D721Med (cell line): Measurements from ENCODE around the gene SSBP1.
"Not testable (repeated sequence)": the region's sequence is repeated elsewhere in the genome, so short reads cannot be mapped to it uniquely, and the experiment has no call there.

Source experiments
- DNase-seq: peaks from one replicate; pipeline ENCODE4 v3.0.0; 2011; ENCODE audit warnings: low spot score; ENCODE audit not compliant: insufficient read length
- FAIRE-seq: peaks from 2 replicates; lab custom pipeline; 2011; peaks lifted over from hg19 to GRCh38; lab: Jason Lieb, UNC
- TF ChIP-seq, protein P1 (sequence below): IDR thresholded peaks from 2 replicates; pipeline ENCODE4 v1.5.1; 2012; ENCODE audit warnings: mild to moderate bottlenecking, control low read depth; ENCODE audit not compliant: insufficient read depth; ENCODE audit errors: missing control alignments

Gene SSBP1, protein sequence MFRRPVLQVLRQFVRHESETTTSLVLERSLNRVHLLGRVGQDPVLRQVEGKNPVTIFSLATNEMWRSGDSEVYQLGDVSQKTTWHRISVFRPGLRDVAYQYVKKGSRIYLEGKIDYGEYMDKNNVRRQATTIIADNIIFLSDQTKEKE

DNA sequence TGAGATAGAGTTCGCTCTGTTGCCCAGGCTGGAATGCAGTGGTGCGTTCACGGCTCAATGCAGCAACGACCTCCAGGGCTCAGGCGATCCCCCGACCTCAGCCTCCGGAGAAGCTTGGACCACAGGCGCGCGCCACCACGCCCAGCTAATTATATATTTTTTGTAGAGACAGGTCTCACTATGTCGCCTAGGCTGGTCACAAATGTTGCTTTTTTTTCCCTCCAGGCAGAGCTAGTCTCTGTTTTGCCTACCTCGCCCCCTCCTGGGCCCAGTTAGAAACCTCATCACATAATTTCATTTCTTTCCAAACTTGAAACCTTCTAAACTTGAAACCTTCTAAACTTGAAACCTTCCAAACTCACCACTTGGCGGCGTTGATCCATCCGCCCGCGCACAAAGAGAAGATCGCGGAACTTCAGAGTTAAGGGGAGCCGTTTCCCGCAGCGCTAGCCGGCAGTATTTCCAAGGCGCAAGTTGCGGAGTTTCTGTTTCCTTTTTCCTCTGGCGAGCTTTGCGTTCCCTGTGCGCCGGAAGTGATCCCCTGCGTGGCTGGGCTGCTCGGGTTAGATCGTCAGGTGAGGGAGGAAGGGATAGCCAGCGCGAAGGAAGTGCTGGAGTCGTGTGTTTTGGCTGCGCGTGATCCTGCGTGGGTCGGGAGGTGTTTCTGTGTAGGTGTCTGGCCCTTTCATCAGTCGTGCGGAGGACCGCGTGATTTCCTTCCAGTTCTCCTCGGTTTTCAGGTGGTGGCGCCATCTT, at the start of gene SSBP1:
Gene SSBP1 (plus strand): TSS at position 523 of the 756 bp plus-strand sequence. CDS start 809 bp downstream, outside the sequence.
- TF ChIP-seq, protein P1, sequence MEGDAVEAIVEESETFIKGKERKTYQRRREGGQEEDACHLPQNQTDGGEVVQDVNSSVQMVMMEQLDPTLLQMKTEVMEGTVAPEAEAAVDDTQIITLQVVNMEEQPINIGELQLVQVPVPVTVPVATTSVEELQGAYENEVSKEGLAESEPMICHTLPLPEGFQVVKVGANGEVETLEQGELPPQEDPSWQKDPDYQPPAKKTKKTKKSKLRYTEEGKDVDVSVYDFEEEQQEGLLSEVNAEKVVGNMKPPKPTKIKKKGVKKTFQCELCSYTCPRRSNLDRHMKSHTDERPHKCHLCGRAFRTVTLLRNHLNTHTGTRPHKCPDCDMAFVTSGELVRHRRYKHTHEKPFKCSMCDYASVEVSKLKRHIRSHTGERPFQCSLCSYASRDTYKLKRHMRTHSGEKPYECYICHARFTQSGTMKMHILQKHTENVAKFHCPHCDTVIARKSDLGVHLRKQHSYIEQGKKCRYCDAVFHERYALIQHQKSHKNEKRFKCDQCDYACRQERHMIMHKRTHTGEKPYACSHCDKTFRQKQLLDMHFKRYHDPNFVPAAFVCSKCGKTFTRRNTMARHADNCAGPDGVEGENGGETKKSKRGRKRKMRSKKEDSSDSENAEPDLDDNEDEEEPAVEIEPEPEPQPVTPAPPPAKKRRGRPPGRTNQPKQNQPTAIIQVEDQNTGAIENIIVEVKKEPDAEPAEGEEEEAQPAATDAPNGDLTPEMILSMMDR, result peak; percentile 90
- no peak for FAIRE-seq
- DNase-seq, result peak; percentile 53

DNA sequence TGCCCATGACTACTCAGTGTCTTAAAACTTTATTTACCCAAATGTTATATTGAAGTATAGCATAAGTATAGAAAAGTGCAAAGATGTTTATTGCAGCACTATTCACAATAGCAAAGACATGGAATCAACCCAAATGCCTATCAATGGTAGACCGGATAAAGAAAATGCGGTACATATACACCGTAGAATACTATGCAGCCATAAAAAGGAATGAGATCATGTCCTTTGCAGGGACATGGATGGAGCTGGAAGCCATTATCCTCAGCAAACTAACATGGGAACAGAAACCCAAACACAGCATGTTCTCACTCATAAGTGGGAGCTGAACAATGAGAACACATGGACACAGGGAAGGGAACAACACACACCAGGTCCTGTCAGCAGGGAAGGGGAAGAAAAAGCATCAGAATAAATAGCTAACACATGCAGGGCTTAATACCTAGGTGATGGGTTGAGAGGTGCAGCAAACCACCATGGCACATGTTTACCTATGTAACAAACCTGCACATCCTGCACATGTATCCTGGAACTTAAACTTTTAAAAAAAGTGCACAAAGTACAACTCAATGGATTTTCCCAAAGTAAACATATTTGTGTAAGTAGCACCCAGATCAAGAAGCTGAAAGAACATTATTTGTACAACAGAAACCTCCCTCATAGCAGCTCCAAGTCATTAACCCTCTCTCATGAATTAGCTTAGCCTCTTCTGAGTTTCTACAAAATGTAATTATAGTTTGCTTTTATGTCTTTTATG, 48.9 kb upstream of the SSBP1 start:
- DNase-seq, FAIRE-seq: not testable (repeated sequence)

DNA sequence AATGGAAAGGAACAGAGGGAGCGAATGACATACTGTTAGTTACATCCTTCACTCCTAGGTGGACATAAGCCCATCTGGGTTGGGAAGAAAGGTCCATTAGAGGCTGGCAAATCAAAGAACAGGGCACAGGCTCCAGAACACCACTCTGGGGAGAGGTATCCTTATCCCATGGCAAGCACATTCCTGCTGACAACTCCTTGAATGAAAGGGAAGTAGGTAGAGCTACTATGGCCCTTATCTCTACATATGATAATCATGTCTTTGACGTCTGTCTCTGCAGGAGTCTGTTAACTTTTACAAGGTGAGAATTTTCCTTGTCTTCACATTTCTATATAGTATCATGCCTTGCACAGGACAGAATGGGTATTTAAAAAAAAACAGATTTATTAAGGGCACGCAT, 46.6 kb upstream of the SSBP1 start:
- TF ChIP-seq, protein P1, result no peak
- peak; percentile 29 for FAIRE-seq
- no peak for DNase-seq

DNA sequence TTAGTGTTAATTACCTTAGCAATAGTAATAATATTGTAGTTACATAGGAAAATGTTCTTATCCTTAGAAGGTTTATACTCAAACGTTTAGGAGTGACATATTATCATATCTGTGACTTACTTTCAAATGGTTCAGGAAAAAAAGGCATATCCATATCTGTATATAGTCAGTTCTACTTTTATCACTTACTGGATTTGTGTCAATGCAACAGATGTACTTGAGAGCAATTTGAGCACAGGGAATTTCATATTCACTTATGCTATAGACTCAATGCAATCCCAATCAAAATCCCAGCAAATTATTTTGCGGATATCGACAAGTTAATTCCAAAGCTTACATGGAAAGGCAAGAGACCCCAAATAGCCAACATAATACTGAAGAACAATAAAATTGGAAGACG, 46.2 kb upstream of the SSBP1 start:
- FAIRE-seq, result no peak
- TF ChIP-seq, protein P1, result no peak
- no peak for DNase-seq

DNA sequence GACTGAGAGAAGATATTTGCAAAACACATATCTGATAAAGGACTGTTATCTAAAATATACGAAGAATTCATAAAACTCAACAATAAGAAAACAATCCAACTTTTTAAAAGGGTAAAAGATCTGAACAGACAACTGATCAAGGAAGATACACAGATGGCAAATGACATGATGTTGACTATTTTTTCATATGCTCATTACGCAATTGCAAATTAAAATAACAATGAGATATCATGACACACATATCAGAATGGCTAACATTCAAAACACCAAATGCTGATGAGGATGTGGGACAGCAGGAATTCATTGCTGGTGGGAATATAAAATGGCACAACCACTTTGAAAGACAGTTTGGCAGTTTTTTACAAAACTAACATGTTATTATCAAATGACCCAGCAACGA, 45.1 kb upstream of the SSBP1 start:
- TF ChIP-seq, protein P1, result no peak
- DNase-seq (no peak), FAIRE-seq (peak; percentile 55)

DNA sequence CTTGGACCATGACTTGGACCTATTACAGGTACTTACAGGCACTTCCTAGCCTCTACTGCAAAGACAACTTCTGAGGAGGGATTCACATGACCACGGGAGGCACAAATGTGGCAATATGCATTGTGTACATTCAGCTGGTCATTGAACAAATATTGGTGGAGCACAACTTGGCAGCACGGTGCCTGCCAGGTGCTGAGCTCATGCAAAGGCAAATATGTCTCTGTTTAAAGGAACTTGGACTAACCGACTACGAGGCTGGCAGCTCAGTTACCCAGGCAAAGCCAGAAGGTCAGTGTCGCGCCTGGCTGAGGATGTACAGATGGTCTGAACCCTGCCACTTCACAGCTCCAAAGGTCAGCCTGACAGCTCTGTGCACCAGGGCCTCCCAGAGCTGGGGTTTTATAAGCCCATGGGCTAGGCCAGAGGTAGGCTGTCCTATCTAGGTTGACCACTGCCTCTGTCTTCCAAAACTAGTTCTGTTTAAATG, 42.3 kb upstream of the SSBP1 start:
- TF ChIP-seq, protein P1, result no peak
- DNase-seq (no peak), FAIRE-seq (no peak)

DNA sequence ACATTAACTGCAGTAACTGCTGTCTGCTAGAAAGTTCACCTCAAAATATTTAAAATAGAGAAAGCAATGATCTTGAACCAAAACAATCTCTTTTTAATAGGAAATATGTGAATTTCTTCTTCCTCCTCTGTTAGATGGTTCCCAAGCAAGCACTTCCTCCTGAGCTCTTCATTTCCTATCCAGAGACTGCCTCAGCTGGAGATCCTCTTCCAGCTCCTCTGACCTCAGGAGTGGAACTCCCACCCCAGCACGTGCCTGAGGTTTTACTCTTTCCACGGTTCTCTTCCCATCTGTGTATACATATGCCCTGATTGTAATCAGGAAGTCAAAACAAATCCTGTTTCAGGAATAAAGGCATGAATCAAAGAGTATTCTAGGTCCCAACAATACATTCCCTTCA, 41.8 kb upstream of the SSBP1 start:
- FAIRE-seq, result no peak
- TF ChIP-seq, protein P1, result no peak
- DNase-seq, result no peak
